C4-2B (cell line): ENCODE results near the gene PCNA.

Experiments used
- ZFX ChIP-seq: fragments of 450-650 bp; IDR thresholded peaks from 2 replicates; pipeline ENCODE4 v1.6.1; 2017
- TF ChIP-seq, protein P1 (sequence below): fragments of 450-650 bp; conservative IDR thresholded peaks from 2 replicates; pipeline ENCODE4 v1.5.1; 2017; ENCODE audit warnings: mild to moderate bottlenecking

DNA sequence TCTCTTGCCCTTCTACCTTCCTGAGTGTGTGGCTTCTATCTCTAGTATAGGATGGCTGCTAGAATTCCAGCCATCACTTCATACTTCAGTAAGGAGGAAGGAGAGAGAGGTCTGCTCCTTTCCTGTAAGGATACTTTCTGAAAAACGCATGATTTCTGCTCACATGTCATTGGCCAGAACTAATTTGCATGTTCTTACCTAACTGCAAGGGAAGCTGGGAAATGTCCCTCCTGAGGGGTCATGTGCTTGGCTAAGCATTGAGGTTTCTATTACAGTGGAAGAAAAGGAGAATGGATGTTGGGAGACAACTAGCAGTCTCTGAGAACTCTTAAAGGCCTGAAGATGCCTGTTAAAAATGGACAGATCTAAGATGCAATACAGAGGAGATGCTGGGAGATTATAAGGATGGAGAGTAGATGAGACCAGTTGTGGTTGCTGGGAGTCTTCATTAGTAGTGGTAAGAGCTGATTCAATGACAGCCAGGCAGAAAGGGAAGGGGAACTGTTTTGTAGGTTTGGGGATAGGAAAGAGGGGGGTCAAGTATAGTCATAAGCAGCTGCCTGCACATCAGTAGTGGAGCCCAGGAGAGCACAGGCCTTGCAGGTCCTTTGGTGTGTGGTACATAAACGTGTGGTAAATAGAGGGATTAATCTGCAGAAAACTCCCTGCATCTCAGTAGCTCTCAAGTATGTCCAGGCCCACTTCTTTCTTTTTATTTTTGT lies 27.3 kb upstream of the PCNA start:
- TF ChIP-seq, protein P1, sequence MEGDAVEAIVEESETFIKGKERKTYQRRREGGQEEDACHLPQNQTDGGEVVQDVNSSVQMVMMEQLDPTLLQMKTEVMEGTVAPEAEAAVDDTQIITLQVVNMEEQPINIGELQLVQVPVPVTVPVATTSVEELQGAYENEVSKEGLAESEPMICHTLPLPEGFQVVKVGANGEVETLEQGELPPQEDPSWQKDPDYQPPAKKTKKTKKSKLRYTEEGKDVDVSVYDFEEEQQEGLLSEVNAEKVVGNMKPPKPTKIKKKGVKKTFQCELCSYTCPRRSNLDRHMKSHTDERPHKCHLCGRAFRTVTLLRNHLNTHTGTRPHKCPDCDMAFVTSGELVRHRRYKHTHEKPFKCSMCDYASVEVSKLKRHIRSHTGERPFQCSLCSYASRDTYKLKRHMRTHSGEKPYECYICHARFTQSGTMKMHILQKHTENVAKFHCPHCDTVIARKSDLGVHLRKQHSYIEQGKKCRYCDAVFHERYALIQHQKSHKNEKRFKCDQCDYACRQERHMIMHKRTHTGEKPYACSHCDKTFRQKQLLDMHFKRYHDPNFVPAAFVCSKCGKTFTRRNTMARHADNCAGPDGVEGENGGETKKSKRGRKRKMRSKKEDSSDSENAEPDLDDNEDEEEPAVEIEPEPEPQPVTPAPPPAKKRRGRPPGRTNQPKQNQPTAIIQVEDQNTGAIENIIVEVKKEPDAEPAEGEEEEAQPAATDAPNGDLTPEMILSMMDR: no peak
- no peak for TF ChIP-seq ZFX
